ENCODE measurements around the gene MYO1B. TPM values are rescaled to one million over a fixed set of nuclear protein-coding genes. Genes with fewer than 3 reads are reported as not detected.

MYO1B gene
- total RNA-seq, 1 experiment from 2014 or later, result 37.8 TPM

GRCh38 chr2:191233533-191233932 is 11.7 kb upstream of the MYO1B start:
- Histone ChIP-seq H3K9me3 (ENCODE audit: low read depth, low read length, poor library complexity, severe bottlenecking) (no peaks in the 10 kb centered on the region), H3K27me3 (replicated peaks; ENCODE audit: insufficient read depth, low read depth, low read length, poor library complexity) (no peaks in the 10 kb centered on the region), H3K27ac (ENCODE audit: low read depth, low read length, poor library complexity, severe bottlenecking) (no peak overlapping the region), H3K4me1 (ENCODE audit: insufficient read depth, low read length, poor library complexity, severe bottlenecking) (peaks cover 5% of the 10 kb centered on the region), H3K4me3 (ENCODE audit: low read depth, low read length, poor library complexity, severe bottlenecking) (no peak overlapping the region), H3K36me3 (ENCODE audit: insufficient read depth, low read length, poor library complexity, severe bottlenecking) (no peaks in the 10 kb centered on the region)
- POLR2A ChIA-PET (ENCODE audit: low non-redundant PET), result no interaction called here
- no TSS peak for BruUV-seq (replicated peaks)
- CTCF ChIA-PET, result no interaction called here
- intact Hi-C loops (cut with micrococcal nuclease; ENCODE audit: unreplicated experiment), result loop anchor here (5.0 kb wide), 1 partner anchor 289 kb away; no protein-coding TSS in a partner anchor
- DNase-seq (ENCODE audit: low spot score), result no peak
- TF ChIP-seq EZH2 (IDR thresholded peaks at IDR 0.05; ENCODE audit: borderline replicate concordance, low read depth, low read length, poor library complexity, severe bottlenecking), result no peak
- no peak for TF ChIP-seq CTCF (conservative IDR thresholded peaks at IDR 0.05; ENCODE audit: low read depth, low read length)

GRCh38 chr2:191234376-191234775 is 10.8 kb upstream of the MYO1B start:
- intact Hi-C loops (cut with micrococcal nuclease; ENCODE audit: unreplicated experiment), result loop anchor here (5.0 kb wide), 1 partner anchor 288 kb away; no protein-coding TSS in a partner anchor
- no peak overlapping the region for H3K27ac ChIP-seq (ENCODE audit: low read depth, low read length, poor library complexity, severe bottlenecking)
- no peak for DNase-seq (ENCODE audit: low spot score)
- BruUV-seq (replicated peaks), result no TSS peak
- H3K9me3 ChIP-seq (ENCODE audit: low read depth, low read length, poor library complexity, severe bottlenecking), result no peaks in the 10 kb centered on the region
- peaks cover 5% of the 10 kb centered on the region for H3K4me1 ChIP-seq (ENCODE audit: insufficient read depth, low read length, poor library complexity, severe bottlenecking)
- H3K27me3 ChIP-seq (replicated peaks; ENCODE audit: insufficient read depth, low read depth, low read length, poor library complexity), result no peaks in the 10 kb centered on the region
- ChIA-PET CTCF (no interaction called here), POLR2A (ENCODE audit: low non-redundant PET) (no interaction called here)
- no peak overlapping the region for H3K4me3 ChIP-seq (ENCODE audit: low read depth, low read length, poor library complexity, severe bottlenecking)
- TF ChIP-seq EZH2 (IDR thresholded peaks at IDR 0.05; ENCODE audit: borderline replicate concordance, low read depth, low read length, poor library complexity, severe bottlenecking), result no peak
- TF ChIP-seq CTCF (conservative IDR thresholded peaks at IDR 0.05; ENCODE audit: low read depth, low read length), result no peak
- H3K36me3 ChIP-seq (ENCODE audit: insufficient read depth, low read length, poor library complexity, severe bottlenecking), result no peaks in the 10 kb centered on the region

- H3K27me3 ChIP-seq (replicated peaks; ENCODE audit: insufficient read depth, low read depth, low read length, poor library complexity), result no peaks in the 10 kb centered on the region
- H3K27ac ChIP-seq (ENCODE audit: low read depth, low read length, poor library complexity, severe bottlenecking), result no peak overlapping the region
- H3K36me3 ChIP-seq (ENCODE audit: insufficient read depth, low read length, poor library complexity, severe bottlenecking), result no peaks in the 10 kb centered on the region
- POLR2A ChIA-PET (ENCODE audit: low non-redundant PET), result no interaction called here
- TF ChIP-seq EZH2 (IDR thresholded peaks at IDR 0.05; ENCODE audit: borderline replicate concordance, low read depth, low read length, poor library complexity, severe bottlenecking) (no peak), CTCF (conservative IDR thresholded peaks at IDR 0.05; ENCODE audit: low read depth, low read length) (no peak)
- no peaks in the 10 kb centered on the region for H3K4me1 ChIP-seq (ENCODE audit: insufficient read depth, low read length, poor library complexity, severe bottlenecking)
- H3K4me3 ChIP-seq (ENCODE audit: low read depth, low read length, poor library complexity, severe bottlenecking), result no peak overlapping the region
- DNase-seq (ENCODE audit: low spot score), result no peak
- intact Hi-C loops (cut with micrococcal nuclease; ENCODE audit: unreplicated experiment), result no loop called here
- CTCF ChIA-PET, result no interaction called here
- no peaks in the 10 kb centered on the region for H3K9me3 ChIP-seq (ENCODE audit: low read depth, low read length, poor library complexity, severe bottlenecking)
- no TSS peak for BruUV-seq (replicated peaks)
Observed at GRCh38 chr2:191240871-191241270, 4.3 kb upstream of the MYO1B start.

Measured in A673 (cell line).